Neuronal stem cell (in vitro differentiated cells): ENCODE results near the gene KLF15.
A peak's percentile ranks its signal among the peaks of the same experiment; 100 is the strongest.

ENCODE experiments used
- DNase-seq: peaks from one replicate; pipeline ENCODE4 v3.0.0-alpha.2; 2013; ENCODE audit warnings: low spot score
- H2AFZ ChIP-seq: one replicate; pipeline ENCODE4 v1.6.1; 2013; ENCODE audit warnings: mild to moderate bottlenecking, low read length, inconsistent platforms
- H2AK5ac ChIP-seq: 2 replicates; pipeline ENCODE4 v1.6.1; 2013; ENCODE audit warnings: low read depth, mild to moderate bottlenecking, inconsistent platforms, low read length, moderate library complexity, mixed read lengths
- H2BK120ac ChIP-seq: 2 replicates; pipeline ENCODE4 v1.6.1; 2013; ENCODE audit warnings: low read depth, mild to moderate bottlenecking, inconsistent platforms, low read length, moderate library complexity, mixed read lengths
- H2BK12ac ChIP-seq: one replicate; pipeline ENCODE4 v1.6.1; 2013; ENCODE audit warnings: low read length, inconsistent platforms
- H2BK15ac ChIP-seq: 2 replicates; pipeline ENCODE4 v1.6.1; 2013; ENCODE audit warnings: mild to moderate bottlenecking, low read length, inconsistent platforms, mixed read lengths
- H2BK5ac ChIP-seq: one replicate; pipeline ENCODE4 v1.6.1; 2013; ENCODE audit warnings: inconsistent platforms, mild to moderate bottlenecking, low read length, moderate library complexity
- H3K14ac ChIP-seq: one replicate; pipeline ENCODE4 v1.6.1; 2013; ENCODE audit warnings: low read length, inconsistent platforms
- H3K18ac ChIP-seq: 2 replicates; pipeline ENCODE4 v1.6.1; 2013; ENCODE audit warnings: low read length, inconsistent platforms
- H3K23ac ChIP-seq: 2 replicates; pipeline ENCODE4 v1.6.1; 2013; ENCODE audit warnings: low read depth, mild to moderate bottlenecking, mixed read lengths, low read length, inconsistent platforms; ENCODE audit not compliant: poor library complexity
- H3K27ac ChIP-seq: replicated peaks from 3 replicates; pipeline ENCODE4 v1.5.1; 2013; ENCODE audit warnings: low read length, inconsistent platforms
- H3K27me3 ChIP-seq, 3 experiments: 2 replicates each; pipeline ENCODE4 v1.6.1; 2013; ENCODE audit warnings: low read length in 3 of 3, mild to moderate bottlenecking in 2 of 3, inconsistent platforms in 1 of 3, low read depth in 1 of 3, mixed read lengths in 1 of 3, moderate library complexity in 1 of 3; ENCODE audit not compliant: control insufficient read depth in 3 of 3, insufficient read depth in 3 of 3
- H3K36me3 ChIP-seq, 2 donors: replicated peaks in 1 of 2; 2 replicates each; pipeline ENCODE4 v1.6.1; 2013; ENCODE audit warnings: low read length in 2 of 2; ENCODE audit not compliant: control insufficient read depth in 2 of 2, insufficient read depth in 2 of 2
- H3K4ac ChIP-seq: 2 replicates; pipeline ENCODE4 v1.6.1; 2013; ENCODE audit warnings: inconsistent platforms, mild to moderate bottlenecking, low read length, moderate library complexity
- H3K4me1 ChIP-seq, 2 donors: 1 replicate in 1 of 2; 2 replicates in 1 of 2; pipeline ENCODE4 v1.6.1; 2013; ENCODE audit warnings: low read length in 2 of 2, low read depth in 1 of 2; ENCODE audit not compliant: control insufficient read depth in 2 of 2, insufficient read depth in 1 of 2
- H3K4me2 ChIP-seq: one replicate; pipeline ENCODE4 v1.6.1; 2013; ENCODE audit warnings: mild to moderate bottlenecking, low read length, inconsistent platforms; ENCODE audit not compliant: insufficient read depth, poor library complexity, severe bottlenecking
- H3K4me3 ChIP-seq, 2 donors: 2 replicates each; pipeline ENCODE4 v1.5.1; 2013; ENCODE audit warnings: low read length in 2 of 2, mild to moderate bottlenecking in 2 of 2, inconsistent platforms in 1 of 2, moderate library complexity in 1 of 2
- H3K79me1 ChIP-seq: one replicate; pipeline ENCODE4 v1.6.1; 2013; ENCODE audit warnings: low read depth, mild to moderate bottlenecking, inconsistent platforms, low read length, moderate library complexity
- H3K9ac ChIP-seq: one replicate; pipeline ENCODE4 v1.6.1; 2013; ENCODE audit warnings: mild to moderate bottlenecking, low read depth, low read length, inconsistent platforms; ENCODE audit not compliant: poor library complexity
- H3K9me3 ChIP-seq, 2 donors: replicated peaks in 1 of 2; 2 replicates each; pipeline versions ENCODE3 to v1.6.1; 2013; ENCODE audit warnings: low read length in 2 of 2, mild to moderate bottlenecking in 2 of 2, inconsistent platforms in 1 of 2, low read depth in 1 of 2, mixed read lengths in 1 of 2, moderate library complexity in 1 of 2; ENCODE audit not compliant: control insufficient read depth in 2 of 2, insufficient read depth in 1 of 2
- H4K8ac ChIP-seq: one replicate; pipeline ENCODE4 v1.6.1; 2013; ENCODE audit warnings: low read depth, mild to moderate bottlenecking, inconsistent platforms, low read length, moderate library complexity
- H4K91ac ChIP-seq: one replicate; pipeline ENCODE4 v1.6.1; 2013; ENCODE audit warnings: low read length, low read depth, mild to moderate bottlenecking, inconsistent platforms; ENCODE audit not compliant: poor library complexity
- WGBS, 2 donors: extraction: QIAGEN DNeasy Blood & Tissue Kit; methylation state at CpG; one replicate each; pipeline ENCODE4 v1.1.7; 2013; ENCODE audit warnings: missing lambda C conversion rate in 2 of 2, mixed read lengths in 1 of 2; ENCODE audit not compliant: insufficient read length in 2 of 2, insufficient replicate concordance in 1 of 2; ENCODE audit errors: extremely low coverage in 2 of 2; 5-methylcytosine and 5-hydroxymethylcytosine counted together

KLF15 gene

DNA sequence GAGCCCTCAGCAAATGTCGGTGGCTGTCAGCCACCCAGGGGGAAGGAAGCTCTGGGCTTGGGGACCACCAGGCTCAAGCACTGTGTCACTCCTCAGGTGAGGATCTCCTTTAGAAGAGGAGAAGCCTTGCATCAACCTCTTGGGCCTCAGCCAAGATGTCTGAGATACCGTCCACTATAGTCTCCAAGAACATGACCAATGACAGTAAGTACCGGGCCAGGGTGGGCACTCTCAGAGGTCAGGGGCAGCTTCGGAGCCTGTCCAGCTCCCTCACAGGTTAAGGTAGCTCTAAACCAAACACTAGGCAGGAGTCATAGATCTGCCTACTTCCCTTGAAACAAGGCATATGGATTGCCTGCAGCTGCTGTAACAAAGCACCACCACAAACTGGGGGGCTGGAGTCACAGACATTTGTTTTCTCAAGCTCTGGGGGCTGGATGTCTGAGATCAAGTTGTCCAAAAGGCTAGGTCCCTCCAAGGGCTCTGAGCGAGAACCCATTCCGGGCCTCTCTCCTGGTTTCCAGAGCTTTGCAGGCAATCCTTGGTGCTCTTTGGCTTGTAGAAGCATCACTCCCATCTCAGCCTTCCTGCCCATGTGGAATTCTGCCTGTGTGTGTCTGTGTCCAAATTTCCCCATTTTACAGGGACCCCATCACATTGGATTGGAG is 38.8 kb upstream of the KLF15 start:
- H3K27ac ChIP-seq = no peak overlapping the region
- H2BK120ac ChIP-seq = no peak overlapping the region
- H3K4ac ChIP-seq = no peak overlapping the region
- H3K9ac ChIP-seq = peak overlapping the region; percentile 24
- peak overlapping the region; percentile 40 for H3K18ac ChIP-seq
- H3K79me1 ChIP-seq = no peaks in the 10 kb centered on the region
- no peak overlapping the region for H2BK5ac ChIP-seq
- H3K27me3 ChIP-seq = peaks cover 0 to 53% (median 4%) of the 10 kb centered on the region in 3 experiments
- H3K4me2 ChIP-seq = no peak overlapping the region
- H4K91ac ChIP-seq = no peak overlapping the region
- peak overlapping the region; percentile 53 for H2BK12ac ChIP-seq
- H3K23ac ChIP-seq = no peak overlapping the region
- H3K36me3 ChIP-seq = no peaks in the 10 kb centered on the region
- peak overlapping the region; percentile 74 for H2AK5ac ChIP-seq
- no peak for DNase-seq
- H4K8ac ChIP-seq = no peak overlapping the region
- H3K9me3 ChIP-seq = no peaks in the 10 kb centered on the region
- peaks cover 8 to 16% of the 10 kb centered on the region in 2 donors for H3K4me1 ChIP-seq
- no peak overlapping the region for H3K14ac ChIP-seq
- H2AFZ ChIP-seq = no peak overlapping the region
- WGBS, 2 donors = no CpG with 5 or more reads among the region's 6 CpGs
- peak overlapping the region; percentile 88 for H2BK15ac ChIP-seq
- H3K4me3 ChIP-seq = no peak overlapping the region

DNA sequence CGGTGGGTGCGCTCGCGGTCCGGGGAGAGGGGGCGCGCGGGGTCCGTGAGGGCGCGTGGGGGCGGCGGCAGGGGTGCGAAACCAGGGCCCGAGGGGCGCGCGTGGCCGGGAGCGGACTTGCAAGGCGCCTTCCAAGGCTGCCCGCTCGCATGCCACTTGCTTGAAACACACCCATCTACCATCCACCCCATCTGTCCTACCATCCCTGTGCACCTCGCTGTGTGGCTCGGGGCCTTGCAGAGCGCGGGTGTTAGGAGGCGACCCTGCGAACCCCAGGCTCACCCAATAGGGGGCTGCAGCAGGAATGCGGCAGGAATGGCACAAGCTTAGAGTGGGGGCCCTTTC is 37.7 kb upstream of the KLF15 start:
- no peak overlapping the region for H3K27ac ChIP-seq
- H2BK15ac ChIP-seq = peak overlapping the region; percentile 14
- H2AFZ ChIP-seq = peak overlapping the region; percentile 93
- peak overlapping the region; percentile 54 for H3K9ac ChIP-seq
- no peak overlapping the region for H4K8ac ChIP-seq
- no peak for DNase-seq
- no peak overlapping the region for H4K91ac ChIP-seq
- H3K18ac ChIP-seq = peak overlapping the region; percentile 98
- no peak overlapping the region for H2BK5ac ChIP-seq
- H3K4me1 ChIP-seq = peaks cover 8 to 16% of the 10 kb centered on the region in 2 donors
- peak overlapping the region; percentile 20 to 58 for H3K4me3 ChIP-seq
- no peak overlapping the region for H3K23ac ChIP-seq
- H3K4me2 ChIP-seq = peak overlapping the region; percentile 64
- no peaks in the 10 kb centered on the region for H3K36me3 ChIP-seq
- no peak overlapping the region for H2BK12ac ChIP-seq
- no peaks in the 10 kb centered on the region for H3K9me3 ChIP-seq
- H3K27me3 ChIP-seq = peaks cover 0 to 55% (median 5%) of the 10 kb centered on the region in 3 experiments
- peak overlapping the region; percentile 59 for H2AK5ac ChIP-seq
- no peak overlapping the region for H3K4ac ChIP-seq
- peak overlapping the region; percentile 56 for H2BK120ac ChIP-seq
- H3K79me1 ChIP-seq = no peaks in the 10 kb centered on the region
- no CpG with 5 or more reads among the region's 30 CpGs for WGBS, 2 donors
- peak overlapping the region; percentile 48 for H3K14ac ChIP-seq

DNA sequence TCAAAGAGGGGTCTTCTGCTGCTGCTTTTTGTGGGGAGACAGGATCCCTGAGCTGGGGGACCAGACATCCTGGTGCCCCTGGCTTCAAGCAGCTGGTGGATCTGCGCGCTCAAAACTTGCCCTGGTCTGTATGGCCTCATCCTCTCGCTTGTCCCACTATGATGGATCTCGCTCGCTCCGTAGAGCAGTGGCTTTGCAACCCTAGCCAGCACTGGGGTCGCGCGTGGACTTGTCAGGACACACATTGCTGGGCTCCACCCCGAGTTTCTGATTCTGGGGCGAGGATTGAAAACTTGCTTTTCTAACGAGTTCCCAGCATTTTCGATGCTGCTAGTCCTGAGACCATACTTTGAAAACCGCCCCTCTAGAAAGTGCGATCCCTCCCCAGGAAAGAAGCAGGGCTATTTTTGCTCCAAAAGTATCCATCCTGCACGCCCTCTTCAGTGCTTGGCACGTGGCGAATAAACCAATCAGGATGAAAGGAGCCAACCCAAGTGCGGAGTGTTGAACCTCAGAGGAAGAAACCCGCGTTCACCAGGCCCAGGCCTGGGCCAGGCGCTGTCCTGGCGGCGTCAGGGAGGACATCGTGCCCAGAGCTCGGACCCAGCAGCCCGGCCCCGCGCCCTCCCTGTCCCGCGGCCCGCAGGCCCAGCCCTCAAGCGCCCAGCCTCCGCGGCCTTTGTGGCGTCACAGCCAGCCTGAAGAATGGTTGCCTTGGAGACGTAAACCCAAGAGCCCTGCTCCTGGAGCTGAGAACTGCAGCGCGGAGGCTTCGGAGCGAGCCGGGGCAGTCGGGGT is 37.2 kb upstream of the KLF15 start, which contains the start of gene CFAP100:
CFAP100 (plus strand) TSS at position 731 of the 798 bp plus-strand sequence. CDS start 1,092 bp downstream, outside the sequence.
- WGBS, 2 donors = no CpG with 5 or more reads among the region's 43 CpGs
- no peak within 1 kb of the TSS for H2BK5ac ChIP-seq
- no peak within 1 kb of the TSS for H3K27ac ChIP-seq
- H4K8ac ChIP-seq = no peak within 1 kb of the TSS
- peak within 1 kb of the TSS; percentile 20 to 58 for H3K4me3 ChIP-seq
- H3K4me2 ChIP-seq = peak within 1 kb of the TSS; percentile 64
- no peak within 1 kb of the TSS for H4K91ac ChIP-seq
- peak within 1 kb of the TSS; percentile 88 for H2BK15ac ChIP-seq
- H2BK12ac ChIP-seq = peak within 1 kb of the TSS; percentile 53
- H2AFZ ChIP-seq = peak within 1 kb of the TSS; percentile 93
- H3K14ac ChIP-seq = peak within 1 kb of the TSS; percentile 48
- H3K18ac ChIP-seq = peak within 1 kb of the TSS; percentile 98
- H3K4ac ChIP-seq = no peak within 1 kb of the TSS
- peak within 1 kb of the TSS; percentile 74 for H2AK5ac ChIP-seq
- no peak within 1 kb of the TSS for H3K23ac ChIP-seq
- H3K79me1 ChIP-seq = no peaks in the 10 kb centered on the region
- DNase-seq = peak; percentile 80
- peaks cover 0 to 59% (median 8%) of the 10 kb centered on the region in 3 experiments for H3K27me3 ChIP-seq
- peak within 1 kb of the TSS; percentile 56 for H2BK120ac ChIP-seq
- H3K36me3 ChIP-seq = no peaks in the 10 kb centered on the region
- peaks cover 8 to 16% of the 10 kb centered on the region in 2 donors for H3K4me1 ChIP-seq
- no peaks in the 10 kb centered on the region for H3K9me3 ChIP-seq
- peak within 1 kb of the TSS; percentile 54 for H3K9ac ChIP-seq

DNA sequence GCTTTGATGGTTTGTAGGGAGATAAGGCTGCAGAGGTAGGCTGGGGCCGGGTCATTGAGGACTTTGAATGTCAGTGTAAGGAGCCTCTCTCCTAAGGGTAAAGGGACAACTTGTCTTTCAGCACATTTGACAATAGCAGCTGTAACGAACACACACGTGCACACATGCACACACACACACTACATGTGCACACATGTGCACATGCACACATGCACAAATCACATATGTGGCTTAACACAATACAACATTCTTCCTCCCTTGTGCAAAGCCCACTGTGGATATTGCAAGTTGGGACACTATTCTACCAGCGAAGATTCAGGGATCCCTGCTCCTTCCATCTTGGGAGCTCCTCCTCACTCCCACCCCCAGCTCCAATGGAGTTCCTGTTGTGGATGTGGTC is 36.4 kb upstream of the KLF15 start:
- peak overlapping the region in 1 of 2 donors; percentile 4 for H3K4me3 ChIP-seq
- no peak overlapping the region for H2AK5ac ChIP-seq
- peaks cover 8 to 18% of the 10 kb centered on the region in 2 donors for H3K4me1 ChIP-seq
- H3K23ac ChIP-seq = no peak overlapping the region
- no peak overlapping the region for H2BK120ac ChIP-seq
- H3K18ac ChIP-seq = no peak overlapping the region
- H4K91ac ChIP-seq = no peak overlapping the region
- no peaks in the 10 kb centered on the region for H3K36me3 ChIP-seq
- no peak overlapping the region for H3K4me2 ChIP-seq
- no peak overlapping the region for H2AFZ ChIP-seq
- H3K27ac ChIP-seq = no peak overlapping the region
- no peak overlapping the region for H2BK15ac ChIP-seq
- no peak overlapping the region for H4K8ac ChIP-seq
- no peak for DNase-seq
- peaks cover 0 to 59% (median 8%) of the 10 kb centered on the region in 3 experiments for H3K27me3 ChIP-seq
- no peaks in the 10 kb centered on the region for H3K9me3 ChIP-seq
- H3K9ac ChIP-seq = no peak overlapping the region
- no peaks in the 10 kb centered on the region for H3K79me1 ChIP-seq
- H2BK12ac ChIP-seq = peak overlapping the region; percentile 17
- no CpG with 5 or more reads among the region's 4 CpGs for whole genome bisulfite sequencing, 2 donors
- H2BK5ac ChIP-seq = no peak overlapping the region
- no peak overlapping the region for H3K14ac ChIP-seq
- no peak overlapping the region for H3K4ac ChIP-seq
